ENCODE data around the gene LENG9. TPM values are rescaled to one million over a fixed set of nuclear protein-coding genes. Genes with fewer than 3 reads are reported as not detected.

LENG9 gene
- total RNA-seq, 1 donor from 2014 or later: 3.7 TPM

DNA sequence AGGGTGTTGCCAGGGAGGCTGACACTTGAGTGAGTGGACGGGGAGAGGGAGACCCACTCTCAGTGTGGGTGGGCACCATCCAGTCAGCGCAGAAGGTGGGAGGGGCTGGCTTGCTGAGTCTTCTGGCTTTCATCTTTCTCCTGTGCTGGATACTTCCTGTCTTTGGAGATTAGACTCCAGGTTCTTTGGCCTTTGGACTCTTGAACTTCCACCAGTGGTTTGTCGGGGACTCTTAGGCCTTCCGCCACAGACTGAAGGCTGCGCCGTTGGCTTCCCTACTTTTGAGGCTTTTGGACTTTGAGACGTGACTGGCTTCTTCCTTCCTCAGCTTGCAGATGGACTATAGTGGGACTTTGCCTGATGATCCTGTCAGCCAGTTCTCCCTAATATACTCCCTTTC is 18.8 kb downstream of the LENG9 start:
- H3K9me3 Mint-ChIP-seq (ENCODE audit: unreplicated experiment): no peaks in the 10 kb centered on the region

DNA sequence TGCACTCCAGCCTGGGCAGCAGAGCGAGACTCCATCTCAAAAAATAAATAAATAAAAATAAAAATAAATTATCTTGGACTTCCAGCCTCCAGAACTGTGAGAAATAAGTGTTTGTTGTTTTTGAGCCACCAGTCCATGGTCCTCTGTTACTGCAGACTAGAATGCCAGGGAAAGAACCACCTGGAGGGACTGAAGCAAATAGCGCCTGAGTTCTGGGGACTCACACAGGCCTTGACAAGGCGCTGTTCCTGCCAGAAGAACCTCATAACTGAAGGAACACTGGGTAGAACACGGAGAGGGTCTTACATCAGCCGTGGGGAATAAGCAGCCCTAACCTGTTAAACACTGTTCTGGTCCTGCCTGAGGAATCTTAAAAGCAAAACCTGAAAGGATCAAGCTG is 22.9 kb downstream of the LENG9 start:
- no peak overlapping the region for H3K27ac Mint-ChIP-seq (ENCODE audit: unreplicated experiment)
- H2AFZ ChIP-seq (ENCODE audit: low read depth, low read length): no peak overlapping the region
- H3K9me3 ChIP-seq (ENCODE audit: insufficient read depth, low read depth, low read length): no peaks in the 10 kb centered on the region
- no peak for FAIRE-seq
- H4K20me1 ChIP-seq (ENCODE audit: insufficient read depth, low read length): peaks cover 38% of the 10 kb centered on the region
- no peak for DNase-seq (ENCODE audit: low read depth)
- peaks cover 16% of the 10 kb centered on the region for H3K36me3 Mint-ChIP-seq (ENCODE audit: low read depth, unreplicated experiment)
- H3K9ac ChIP-seq (ENCODE audit: low read length): no peak overlapping the region
- H3K4me3 Mint-ChIP-seq (ENCODE audit: unreplicated experiment): no peak overlapping the region
- H3K27me3 Mint-ChIP-seq (ENCODE audit: low read depth, unreplicated experiment): no peaks in the 10 kb centered on the region
- no peak overlapping the region for H3K27ac ChIP-seq (ENCODE audit: low read depth, low read length)
- H3K27me3 ChIP-seq (ENCODE audit: insufficient read depth, low read length): no peaks in the 10 kb centered on the region
- H3K4me3 ChIP-seq (ENCODE audit: insufficient read depth, low read depth, low read length): no peak overlapping the region
- no peak overlapping the region for H3K4me2 ChIP-seq (ENCODE audit: low read length)
- H3K4me1 ChIP-seq (ENCODE audit: insufficient read depth, low read length): peaks cover 4% of the 10 kb centered on the region
- no peak for TF ChIP-seq EZH2 (IDR thresholded peaks at IDR 0.05; ENCODE audit: insufficient read depth, low read length)
- TF ChIP-seq, protein P1, sequence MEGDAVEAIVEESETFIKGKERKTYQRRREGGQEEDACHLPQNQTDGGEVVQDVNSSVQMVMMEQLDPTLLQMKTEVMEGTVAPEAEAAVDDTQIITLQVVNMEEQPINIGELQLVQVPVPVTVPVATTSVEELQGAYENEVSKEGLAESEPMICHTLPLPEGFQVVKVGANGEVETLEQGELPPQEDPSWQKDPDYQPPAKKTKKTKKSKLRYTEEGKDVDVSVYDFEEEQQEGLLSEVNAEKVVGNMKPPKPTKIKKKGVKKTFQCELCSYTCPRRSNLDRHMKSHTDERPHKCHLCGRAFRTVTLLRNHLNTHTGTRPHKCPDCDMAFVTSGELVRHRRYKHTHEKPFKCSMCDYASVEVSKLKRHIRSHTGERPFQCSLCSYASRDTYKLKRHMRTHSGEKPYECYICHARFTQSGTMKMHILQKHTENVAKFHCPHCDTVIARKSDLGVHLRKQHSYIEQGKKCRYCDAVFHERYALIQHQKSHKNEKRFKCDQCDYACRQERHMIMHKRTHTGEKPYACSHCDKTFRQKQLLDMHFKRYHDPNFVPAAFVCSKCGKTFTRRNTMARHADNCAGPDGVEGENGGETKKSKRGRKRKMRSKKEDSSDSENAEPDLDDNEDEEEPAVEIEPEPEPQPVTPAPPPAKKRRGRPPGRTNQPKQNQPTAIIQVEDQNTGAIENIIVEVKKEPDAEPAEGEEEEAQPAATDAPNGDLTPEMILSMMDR (IDR thresholded peaks at IDR 0.05; ENCODE audit: insufficient read depth, low read depth, low read length): no peak
- peaks cover 2% of the 10 kb centered on the region for H3K36me3 ChIP-seq (ENCODE audit: insufficient read depth, low read length)
- H3K9me3 Mint-ChIP-seq (ENCODE audit: unreplicated experiment): no peaks in the 10 kb centered on the region
- peaks cover 4% of the 10 kb centered on the region for H3K79me2 ChIP-seq (ENCODE audit: insufficient read depth, low read length)
- H3K4me1 Mint-ChIP-seq (ENCODE audit: low read depth, unreplicated experiment): peaks cover 3% of the 10 kb centered on the region

More for the DNA sequence above, 18.8 kb downstream of the LENG9 start:
- H3K4me3 ChIP-seq (ENCODE audit: insufficient read depth, low read depth, low read length): no peak overlapping the region
- FAIRE-seq (no peak), DNase-seq (ENCODE audit: low read depth) (no peak)
- TF ChIP-seq, protein P1 (IDR thresholded peaks at IDR 0.05; ENCODE audit: insufficient read depth, low read depth, low read length): no peak
- H3K27ac ChIP-seq (ENCODE audit: low read depth, low read length): no peak overlapping the region
- no peaks in the 10 kb centered on the region for H3K9me3 ChIP-seq (ENCODE audit: insufficient read depth, low read depth, low read length)
- no peak overlapping the region for H3K9ac ChIP-seq (ENCODE audit: low read length)
- Mint-ChIP-seq H3K4me1 (ENCODE audit: low read depth, unreplicated experiment) (peaks cover 8% of the 10 kb centered on the region), H3K36me3 (ENCODE audit: low read depth, unreplicated experiment) (peaks cover 13% of the 10 kb centered on the region), H3K4me3 (ENCODE audit: unreplicated experiment) (no peak overlapping the region), H3K27ac (ENCODE audit: unreplicated experiment) (no peak overlapping the region), H3K27me3 (ENCODE audit: low read depth, unreplicated experiment) (no peaks in the 10 kb centered on the region)
- H3K4me2 ChIP-seq (ENCODE audit: low read length): no peak overlapping the region
- peaks cover 6% of the 10 kb centered on the region for H3K36me3 ChIP-seq (ENCODE audit: insufficient read depth, low read length)
- no peaks in the 10 kb centered on the region for H3K27me3 ChIP-seq (ENCODE audit: insufficient read depth, low read length)
- peaks cover 9% of the 10 kb centered on the region for H3K4me1 ChIP-seq (ENCODE audit: insufficient read depth, low read length)
- H3K79me2 ChIP-seq (ENCODE audit: insufficient read depth, low read length): peaks cover 32% of the 10 kb centered on the region
- peaks cover 19% of the 10 kb centered on the region for H4K20me1 ChIP-seq (ENCODE audit: insufficient read depth, low read length)
- H2AFZ ChIP-seq (ENCODE audit: low read depth, low read length): no peak overlapping the region

DNA sequence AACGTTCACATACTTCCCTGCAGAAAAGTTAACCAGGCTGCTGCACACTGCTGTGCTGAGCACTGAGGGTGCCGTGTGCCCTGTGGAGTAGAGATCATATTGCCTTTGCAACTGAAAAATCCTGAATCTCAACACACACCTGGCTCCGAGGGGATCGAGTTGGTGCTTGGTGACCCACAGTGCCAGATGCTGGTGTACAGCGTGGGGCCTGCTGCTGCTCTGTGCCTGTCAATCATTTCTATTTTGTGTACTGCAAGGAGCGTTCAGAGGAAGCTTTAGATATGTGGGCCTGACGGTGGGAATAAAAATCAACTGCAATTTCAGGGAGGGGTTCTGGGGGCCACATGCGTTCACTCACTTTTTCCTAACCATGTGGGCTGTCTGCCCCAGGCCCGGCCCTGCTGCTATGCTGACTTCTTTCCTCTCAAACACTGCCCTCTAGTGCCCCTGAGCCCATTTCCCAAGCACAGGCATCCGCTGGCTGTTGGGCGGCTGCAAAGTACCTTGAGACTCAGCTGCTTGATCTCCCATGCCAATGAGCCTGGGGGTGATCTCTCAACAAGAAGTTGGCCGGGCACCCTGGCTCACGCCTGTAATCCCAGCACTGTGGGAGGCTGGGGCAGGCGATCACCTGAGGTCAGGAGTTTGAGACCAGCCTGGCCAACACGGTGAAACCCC is 24.3 kb downstream of the LENG9 start:
- TF ChIP-seq EZH2 (IDR thresholded peaks at IDR 0.05; ENCODE audit: insufficient read depth, low read length): no peak
- TF ChIP-seq, protein P1 (IDR thresholded peaks at IDR 0.05; ENCODE audit: insufficient read depth, low read depth, low read length): peak; percentile 42
- DNase-seq (ENCODE audit: low read depth): no peak

More for the DNA sequence above, 24.3 kb downstream of the LENG9 start:
- Mint-ChIP-seq H3K36me3 (ENCODE audit: low read depth, unreplicated experiment) (peaks cover 15% of the 10 kb centered on the region), H3K27me3 (ENCODE audit: low read depth, unreplicated experiment) (no peaks in the 10 kb centered on the region), H3K27ac (ENCODE audit: unreplicated experiment) (no peak overlapping the region), H3K4me1 (ENCODE audit: low read depth, unreplicated experiment) (peaks cover 3% of the 10 kb centered on the region), H3K9me3 (ENCODE audit: unreplicated experiment) (no peaks in the 10 kb centered on the region), H3K4me3 (ENCODE audit: unreplicated experiment) (no peak overlapping the region)
- FAIRE-seq: no peak
- H3K4me2 ChIP-seq (ENCODE audit: low read length): no peak overlapping the region
- H2AFZ ChIP-seq (ENCODE audit: low read depth, low read length): no peak overlapping the region
- H3K4me3 ChIP-seq (ENCODE audit: insufficient read depth, low read depth, low read length): no peak overlapping the region
- no peaks in the 10 kb centered on the region for H3K36me3 ChIP-seq (ENCODE audit: insufficient read depth, low read length)
- H3K27me3 ChIP-seq (ENCODE audit: insufficient read depth, low read length): no peaks in the 10 kb centered on the region
- no peak overlapping the region for H3K27ac ChIP-seq (ENCODE audit: low read depth, low read length)
- H3K79me2 ChIP-seq (ENCODE audit: insufficient read depth, low read length): peaks cover 4% of the 10 kb centered on the region
- peaks cover 4% of the 10 kb centered on the region for H3K4me1 ChIP-seq (ENCODE audit: insufficient read depth, low read length)
- peaks cover 51% of the 10 kb centered on the region for H4K20me1 ChIP-seq (ENCODE audit: insufficient read depth, low read length)
- no peak overlapping the region for H3K9ac ChIP-seq (ENCODE audit: low read length)
- no peaks in the 10 kb centered on the region for H3K9me3 ChIP-seq (ENCODE audit: insufficient read depth, low read depth, low read length)
